Transverse colon (tissue), 4 donors: ENCODE data around the gene PPP4R4. TPM values are rescaled to one million over a fixed set of nuclear protein-coding genes. Genes with fewer than 3 reads are reported as not detected.
"Not testable (repeated sequence)": the region's sequence is repeated elsewhere in the genome, so short reads cannot be mapped to it uniquely, and the experiment has no call there.

Experiments used
- DNase-seq: peaks from one replicate; pipeline ENCODE4 v3.0.0-alpha.2; 2019
- H3K27ac ChIP-seq, 4 donors: fragments of 200-600 bp; sonication (generic); 2 replicates each; pipeline ENCODE4 v1.5.1; 2016 to 2018; ENCODE audit warnings: inconsistent platforms in 4 of 4
- H3K27me3 ChIP-seq: fragments of 200-600 bp; sonication (generic); 2 replicates; pipeline ENCODE4 v1.5.1; 2017; ENCODE audit warnings: inconsistent platforms
- H3K36me3 ChIP-seq, 4 donors: fragments of 200-600 bp; sonication (generic); 2 replicates each; pipeline ENCODE4 v1.5.1; 2017 to 2019; ENCODE audit warnings: inconsistent platforms in 4 of 4
- H3K4me1 ChIP-seq, 4 donors: fragments of 200-600 bp; sonication (generic); 2 replicates each; pipeline ENCODE4 v1.5.1; 2017 to 2020; ENCODE audit warnings: inconsistent platforms in 4 of 4
- H3K4me3 ChIP-seq, 4 donors: fragments of 200-600 bp; sonication (generic); 1 replicate in 1 of 4; 2 replicates in 3 of 4; pipeline versions ENCODE4 v1.5.1 to v1.6.1; 2017 to 2019; ENCODE audit warnings: inconsistent platforms in 4 of 4
- H3K9me3 ChIP-seq, 2 donors: fragments of 200-600 bp; sonication (generic); 2 replicates each; pipeline ENCODE4 v1.5.1; 2017 to 2019; ENCODE audit warnings: inconsistent platforms in 2 of 2
- EP300 ChIP-seq: sonication (generic); formaldehyde crosslinking; IDR thresholded peaks from one replicate; pipeline ENCODE4 v1.6.1; 2017; ENCODE audit warnings: antibody characterized with exemption, low read depth
- POLR2A ChIP-seq: fragments of 450-650 bp; IDR thresholded peaks from one replicate; pipeline ENCODE4 v1.6.1; 2016; ENCODE audit warnings: antibody characterized with exemption, mild to moderate bottlenecking, moderate library complexity
- POLR2AphosphoS5 ChIP-seq, 3 donors: sonication (generic); formaldehyde crosslinking; IDR thresholded peaks; one replicate each; pipeline ENCODE4 v1.6.1; 2016; ENCODE audit warnings: antibody characterized with exemption in 3 of 3
- WGBS, 2 donors: methylation state at CpG; one replicate each; pipeline ENCODE4 v1.1.5; 2018; ENCODE audit warnings: low coverage in 1 of 2; 5-methylcytosine and 5-hydroxymethylcytosine counted together
- in situ Hi-C, 4 donors: fragments of 200-750 bp; cut with MboI; loops; one replicate each; pipeline versions ENCODE4 v1.15.0 to v1.15.1; 2017; ENCODE audit warnings: low sequenced_read_pairs in 3 of 4, low pct_ligation_motif_present in 1 of 4, low pct_unique_long_range_greater_than_20kb in 1 of 4
- intact Hi-C: fragments of 100-400 bp; cut with DNase I; formaldehyde crosslinking; loops from one replicate; pipeline ENCODE4 v1.15.1; 2023; ENCODE audit warnings: low total_unique reads
- total RNA-seq, 4 donors: library from RNA; depleted of rRNA; stranded (reverse); fragments of >200 nt; gene quantifications; one replicate each; pipeline ENCODE4 v1.1.0, GENCODE V29; 2016
- TF ChIP-seq, protein P1 (sequence below), 5 experiments: fragments of 200-600 bp in 3 of 5; fragments of 450-650 bp in 2 of 5; sonication (generic) in 3 of 5; IDR thresholded peaks; 1 replicate in 2 of 5; 2 replicates in 3 of 5; pipeline ENCODE4 v1.5.1; 2016 to 2017; ENCODE audit warnings: antibody characterized with exemption in 5 of 5, inconsistent platforms in 3 of 5, mild to moderate bottlenecking in 2 of 5, moderate library complexity in 1 of 5

The PPP4R4 gene
- total RNA-seq, 4 donors from 2014 or later: not detected

DNA sequence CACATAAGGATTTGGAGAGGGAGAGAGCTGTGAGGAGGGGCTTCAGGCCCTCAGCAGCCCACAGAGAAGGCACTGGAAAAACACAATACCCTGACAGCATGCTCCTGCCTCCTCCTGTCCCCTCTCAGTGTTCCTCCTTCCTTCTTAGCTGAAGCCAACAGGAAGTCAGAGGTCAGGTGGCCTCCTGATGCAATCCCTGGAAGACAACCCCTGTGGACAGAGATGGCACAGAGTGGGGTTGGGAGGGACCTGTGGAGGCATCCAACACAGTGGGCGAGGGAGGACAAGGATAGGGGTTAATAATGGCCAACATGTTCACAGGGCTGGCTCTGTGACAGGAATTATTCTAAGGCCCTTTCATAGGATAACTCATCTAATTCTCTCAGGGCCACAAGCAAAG, 29.4 kb upstream of the PPP4R4 start:
- intact Hi-C loops: no loop called here
- no peaks in the 10 kb centered on the region for H3K36me3 ChIP-seq
- WGBS, 2 donors: 83% methylated on average over 1 of the region's 1 CpG; no CpG with 5 or more reads in 1 of the 2 donors
- no peaks in the 10 kb centered on the region for H3K4me1 ChIP-seq
- no peaks in the 10 kb centered on the region for H3K9me3 ChIP-seq
- no peak overlapping the region for H3K4me3 ChIP-seq
- H3K27me3 ChIP-seq: no peaks in the 10 kb centered on the region
- in situ Hi-C loops: no loop called here
- no peak for DNase-seq
- no peak overlapping the region for H3K27ac ChIP-seq
- TF ChIP-seq POLR2A (no peak), POLR2AphosphoS5 (IDR thresholded peaks at IDR 0.05) (no peak), EP300 (no peak)
- TF ChIP-seq, protein P1, sequence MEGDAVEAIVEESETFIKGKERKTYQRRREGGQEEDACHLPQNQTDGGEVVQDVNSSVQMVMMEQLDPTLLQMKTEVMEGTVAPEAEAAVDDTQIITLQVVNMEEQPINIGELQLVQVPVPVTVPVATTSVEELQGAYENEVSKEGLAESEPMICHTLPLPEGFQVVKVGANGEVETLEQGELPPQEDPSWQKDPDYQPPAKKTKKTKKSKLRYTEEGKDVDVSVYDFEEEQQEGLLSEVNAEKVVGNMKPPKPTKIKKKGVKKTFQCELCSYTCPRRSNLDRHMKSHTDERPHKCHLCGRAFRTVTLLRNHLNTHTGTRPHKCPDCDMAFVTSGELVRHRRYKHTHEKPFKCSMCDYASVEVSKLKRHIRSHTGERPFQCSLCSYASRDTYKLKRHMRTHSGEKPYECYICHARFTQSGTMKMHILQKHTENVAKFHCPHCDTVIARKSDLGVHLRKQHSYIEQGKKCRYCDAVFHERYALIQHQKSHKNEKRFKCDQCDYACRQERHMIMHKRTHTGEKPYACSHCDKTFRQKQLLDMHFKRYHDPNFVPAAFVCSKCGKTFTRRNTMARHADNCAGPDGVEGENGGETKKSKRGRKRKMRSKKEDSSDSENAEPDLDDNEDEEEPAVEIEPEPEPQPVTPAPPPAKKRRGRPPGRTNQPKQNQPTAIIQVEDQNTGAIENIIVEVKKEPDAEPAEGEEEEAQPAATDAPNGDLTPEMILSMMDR (IDR thresholded peaks at IDR 0.05): no peak

DNA sequence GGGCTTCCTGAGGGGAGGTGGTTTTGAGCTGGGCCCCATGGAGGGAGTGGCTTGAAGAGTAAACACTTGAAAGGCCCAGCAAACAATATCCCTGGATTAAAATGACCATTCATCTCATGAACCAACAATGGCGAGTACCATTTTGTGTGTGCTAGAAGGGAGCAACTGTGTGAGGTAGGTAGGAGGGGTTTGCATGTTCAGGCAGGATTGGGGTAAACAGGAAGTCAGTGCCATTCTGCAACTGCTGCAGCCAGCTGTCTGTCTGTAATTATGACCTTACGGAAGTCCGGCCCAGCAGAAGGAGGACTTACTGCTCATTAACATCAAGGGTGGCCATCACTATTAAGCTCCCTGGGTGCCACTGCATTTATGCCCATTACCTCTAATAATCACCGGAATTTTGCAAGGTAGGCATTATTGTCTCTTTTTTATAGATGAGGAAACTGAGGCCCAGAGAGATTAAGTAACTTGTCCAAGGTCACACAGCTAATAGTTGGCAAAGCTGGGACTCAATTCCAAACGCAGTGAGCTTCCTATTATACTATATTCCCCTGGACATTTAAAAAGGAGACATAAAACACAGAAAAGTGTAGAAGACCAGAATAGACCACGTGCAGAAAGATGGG, 28.1 kb upstream of the PPP4R4 start:
- in situ Hi-C loops (no loop called here), intact Hi-C loops (no loop called here)
- WGBS, 2 donors: 82 to 84% methylated on average over 2 to 6 of the region's 6 CpGs
- TF ChIP-seq POLR2AphosphoS5 (IDR thresholded peaks at IDR 0.05) (no peak), EP300 (no peak), POLR2A (no peak)
- TF ChIP-seq, protein P1 (IDR thresholded peaks at IDR 0.05): no peak
- Histone ChIP-seq H3K4me1 (no peaks in the 10 kb centered on the region), H3K4me3 (no peak overlapping the region), H3K36me3 (no peaks in the 10 kb centered on the region), H3K9me3 (no peaks in the 10 kb centered on the region), H3K27ac (no peak overlapping the region), H3K27me3 (no peaks in the 10 kb centered on the region)
- no peak for DNase-seq

DNA sequence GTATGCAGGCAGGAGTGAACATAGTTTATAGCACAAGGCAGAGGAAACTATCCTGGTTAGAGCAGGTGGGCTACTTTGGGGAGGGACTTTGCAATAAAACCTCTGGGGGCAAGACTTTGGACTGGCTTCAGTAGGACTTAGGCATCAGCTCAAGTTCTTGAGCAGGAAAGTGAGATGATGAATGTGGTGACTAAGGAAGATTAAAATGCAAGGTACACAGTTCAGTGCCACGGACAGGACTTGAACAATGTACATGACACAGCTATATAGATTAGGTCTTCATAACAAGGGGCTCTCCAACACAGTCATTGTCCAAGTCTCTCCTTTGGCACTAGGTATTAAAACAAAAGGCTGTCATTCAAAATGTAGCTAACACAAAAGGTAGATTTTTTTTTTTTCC, 21.4 kb upstream of the PPP4R4 start:
- no peak for TF ChIP-seq EP300
- Histone ChIP-seq H3K27ac (no peak overlapping the region), H3K4me3 (no peak overlapping the region), H3K36me3 (no peaks in the 10 kb centered on the region), H3K9me3 (no peaks in the 10 kb centered on the region), H3K4me1 (no peaks in the 10 kb centered on the region), H3K27me3 (no peaks in the 10 kb centered on the region)
- in situ Hi-C loops: no loop called here
- WGBS, 2 donors: 77% methylated on average over 1 of the region's 1 CpG; no CpG with 5 or more reads in 1 of the 2 donors
- DNase-seq: no peak
- intact Hi-C loops: no loop called here

DNA sequence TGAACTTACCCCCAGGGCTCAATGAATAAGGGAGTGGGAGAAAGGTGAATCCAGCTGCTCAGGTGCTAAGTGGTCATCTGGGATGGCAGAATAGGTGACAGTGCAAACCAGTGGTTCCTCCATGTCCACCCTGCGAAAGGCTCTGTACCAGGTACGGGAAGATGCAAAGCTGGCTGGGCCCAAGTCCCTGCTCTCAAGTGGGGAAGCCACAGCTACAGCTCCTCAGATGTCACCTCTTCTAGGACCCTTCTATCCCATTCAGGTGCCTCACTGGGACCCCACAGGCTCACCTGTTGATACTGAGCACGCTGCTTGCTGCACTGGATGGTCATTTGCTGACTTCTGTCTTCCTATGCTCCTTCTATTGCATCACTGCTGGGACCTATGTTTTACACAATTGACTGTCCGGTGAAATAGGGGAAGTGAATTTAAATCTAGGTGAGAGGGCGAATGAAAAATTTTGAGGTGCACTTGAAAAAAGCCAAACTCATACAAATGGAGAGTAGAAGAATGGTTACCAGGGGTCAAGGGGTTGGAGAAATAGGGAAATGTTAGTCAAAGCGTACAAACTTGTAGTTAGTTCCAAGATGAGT, 20.3 kb upstream of the PPP4R4 start:
- Histone ChIP-seq H3K9me3 (no peaks in the 10 kb centered on the region), H3K4me3 (no peak overlapping the region), H3K36me3 (no peaks in the 10 kb centered on the region), H3K4me1 (no peaks in the 10 kb centered on the region), H3K27ac (no peak overlapping the region), H3K27me3 (no peaks in the 10 kb centered on the region)
- in situ Hi-C loops (no loop called here), intact Hi-C loops (no loop called here)
- WGBS, 2 donors: 76 to 86% methylated on average over 3 to 6 of the region's 6 CpGs
- TF ChIP-seq EP300 (no peak), POLR2A (no peak), POLR2AphosphoS5 (IDR thresholded peaks at IDR 0.05) (no peak)
- TF ChIP-seq, protein P1 (IDR thresholded peaks at IDR 0.05): no peak
- no peak for DNase-seq

DNA sequence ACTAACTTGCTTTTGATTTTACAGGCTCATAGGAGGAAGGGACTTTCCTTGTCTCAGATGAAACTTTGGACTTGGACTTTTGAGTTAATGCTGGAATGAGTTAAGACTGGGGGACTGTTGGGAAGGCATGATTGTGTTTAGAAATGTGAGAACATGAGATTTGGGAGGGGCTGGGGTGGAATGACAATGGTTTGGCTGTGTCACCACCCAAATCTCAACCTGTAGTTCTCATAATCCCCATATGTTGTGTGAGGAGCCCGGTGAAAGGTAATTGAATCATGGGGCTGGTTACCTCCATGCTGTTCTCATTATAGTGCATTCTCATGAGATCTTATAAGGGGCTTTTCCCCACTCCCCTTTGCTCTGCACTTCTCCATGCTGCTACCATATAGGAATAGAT, 18.0 kb upstream of the PPP4R4 start:
- H3K4me3 ChIP-seq, H3K27ac ChIP-seq, H3K9me3 ChIP-seq, in situ Hi-C loops, intact Hi-C loops, DNase-seq, H3K27me3 ChIP-seq, H3K4me1 ChIP-seq, H3K36me3 ChIP-seq: not testable (repeated sequence)
- 50 to 73% methylated on average over 1 of the region's 1 CpG for WGBS, 2 donors
